Measurements from ENCODE around the gene COTL1.

GRCh38 chr16:84548971-84549844, 68.7 kb downstream of the COTL1 start:
- TF ChIP-seq ZNF8 (CRISPR knock-in tag; IDR thresholded peaks at IDR 0.05) = no peak
- TF ChIP-seq PATZ1 (CRISPR knock-in tag; IDR thresholded peaks at IDR 0.05; ENCODE audit: borderline replicate concordance) = no peak
- TF ChIP-seq BACH2 (CRISPR knock-in tag; IDR thresholded peaks at IDR 0.05; ENCODE audit: borderline replicate concordance) = no peak
- TF ChIP-seq OSR1 (CRISPR knock-in tag; IDR thresholded peaks at IDR 0.05) = no peak
- TF ChIP-seq TOX (CRISPR knock-in tag; IDR thresholded peaks at IDR 0.05; ENCODE audit: borderline replicate concordance) = no peak
- TF ChIP-seq ZFP30 (CRISPR knock-in tag; IDR thresholded peaks at IDR 0.05) = no peak
- TF ChIP-seq ZC3H10 (CRISPR knock-in tag; IDR thresholded peaks at IDR 0.05) = no peak
- no peak for TF ChIP-seq TCF4 (CRISPR knock-in tag; IDR thresholded peaks at IDR 0.05; ENCODE audit: borderline replicate concordance)
- TF ChIP-seq ZFP3 (CRISPR knock-in tag; IDR thresholded peaks at IDR 0.05) = no peak
- TF ChIP-seq CREB5 (CRISPR knock-in tag; IDR thresholded peaks at IDR 0.05; ENCODE audit: low read depth) = no peak
- no peak for TF ChIP-seq CSDC2 (CRISPR knock-in tag; IDR thresholded peaks at IDR 0.05)
- TF ChIP-seq TSHZ2 (CRISPR knock-in tag; IDR thresholded peaks at IDR 0.05) = no peak
- TF ChIP-seq GLIS3 (CRISPR knock-in tag; IDR thresholded peaks at IDR 0.05) = no peak
- TF ChIP-seq POU6F1 (CRISPR knock-in tag; IDR thresholded peaks at IDR 0.05; ENCODE audit: borderline replicate concordance, low read depth) = no peak

Data from SK-N-SH treated with all-trans-retinoic acid at 6 μM for 48 hours (cell line).